C4-2B (cell line): ENCODE results near the gene BBX.

Source experiments
- ZFX ChIP-seq: fragments of 450-650 bp; IDR thresholded peaks from 2 replicates; pipeline ENCODE4 v1.6.1; 2017
- TF ChIP-seq, protein P1 (sequence below): fragments of 450-650 bp; conservative IDR thresholded peaks from 2 replicates; pipeline ENCODE4 v1.5.1; 2017; ENCODE audit warnings: mild to moderate bottlenecking

DNA sequence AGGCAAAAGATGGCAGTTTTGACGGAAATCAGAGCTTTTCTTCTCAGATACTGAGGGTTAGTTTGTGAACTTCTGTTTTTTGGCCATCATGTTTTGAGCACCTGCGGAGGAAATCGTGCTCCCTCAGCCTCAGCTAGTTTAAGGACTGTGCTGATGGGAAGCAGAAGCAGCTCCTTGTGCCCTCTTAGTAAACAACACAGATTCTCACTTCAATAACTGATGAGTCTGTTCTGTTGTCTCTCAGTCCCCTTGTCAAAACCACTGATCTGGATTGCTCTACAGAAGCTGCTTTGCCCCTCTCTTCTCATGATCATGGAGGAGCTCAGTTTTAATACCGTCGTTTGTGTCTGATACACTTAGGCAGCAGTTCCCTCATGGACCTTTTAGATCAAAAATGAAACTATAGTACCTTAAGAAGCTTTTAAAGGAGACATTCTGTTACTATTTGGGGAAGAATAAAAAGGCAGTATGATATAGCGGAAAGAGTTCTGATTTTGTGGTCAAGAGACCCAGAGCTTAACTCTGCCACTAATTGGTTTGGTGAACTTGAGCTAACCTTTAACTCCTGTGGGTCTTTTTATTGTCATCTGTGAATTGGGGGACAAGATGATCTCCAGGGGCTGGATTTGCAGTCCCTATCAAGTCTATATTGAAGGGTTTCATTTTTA, 152.6 kb downstream of the BBX start:
- TF ChIP-seq, protein P1, sequence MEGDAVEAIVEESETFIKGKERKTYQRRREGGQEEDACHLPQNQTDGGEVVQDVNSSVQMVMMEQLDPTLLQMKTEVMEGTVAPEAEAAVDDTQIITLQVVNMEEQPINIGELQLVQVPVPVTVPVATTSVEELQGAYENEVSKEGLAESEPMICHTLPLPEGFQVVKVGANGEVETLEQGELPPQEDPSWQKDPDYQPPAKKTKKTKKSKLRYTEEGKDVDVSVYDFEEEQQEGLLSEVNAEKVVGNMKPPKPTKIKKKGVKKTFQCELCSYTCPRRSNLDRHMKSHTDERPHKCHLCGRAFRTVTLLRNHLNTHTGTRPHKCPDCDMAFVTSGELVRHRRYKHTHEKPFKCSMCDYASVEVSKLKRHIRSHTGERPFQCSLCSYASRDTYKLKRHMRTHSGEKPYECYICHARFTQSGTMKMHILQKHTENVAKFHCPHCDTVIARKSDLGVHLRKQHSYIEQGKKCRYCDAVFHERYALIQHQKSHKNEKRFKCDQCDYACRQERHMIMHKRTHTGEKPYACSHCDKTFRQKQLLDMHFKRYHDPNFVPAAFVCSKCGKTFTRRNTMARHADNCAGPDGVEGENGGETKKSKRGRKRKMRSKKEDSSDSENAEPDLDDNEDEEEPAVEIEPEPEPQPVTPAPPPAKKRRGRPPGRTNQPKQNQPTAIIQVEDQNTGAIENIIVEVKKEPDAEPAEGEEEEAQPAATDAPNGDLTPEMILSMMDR = no peak
- TF ChIP-seq ZFX = no peak
